Natural killer cell (primary cell): ENCODE results near the gene WRNIP1. TPM values are rescaled to one million over a fixed set of nuclear protein-coding genes. Genes with fewer than 3 reads are reported as not detected.

ENCODE experiments used
- ATAC-seq, 3 donors: fragments of 150-1000 bp in 2 of 3; fragments of 200-7000 bp in 1 of 3; cut with Tn5 transposase; 1 replicate in 1 of 3; 2 replicates in 2 of 3; pipeline ENCODE4 v1.10.0; 2021; ENCODE audit warnings: mild to moderate bottlenecking in 2 of 3, moderate library complexity in 2 of 3
- DNase-seq, 2 donors: peaks; one replicate each; pipeline versions ENCODE4 v3.0.0 to v3.0.0-alpha.2; 2013 to 2021; ENCODE audit warnings: mixed read lengths in 1 of 2
- H3K27ac ChIP-seq: one replicate; pipeline ENCODE4 v1.5.1; 2013; ENCODE audit warnings: mild to moderate bottlenecking, low read length
- H3K27me3 ChIP-seq: one replicate; pipeline ENCODE4 v1.6.1; 2013; ENCODE audit warnings: low read length; ENCODE audit not compliant: control insufficient read depth, insufficient read depth
- H3K36me3 ChIP-seq: one replicate; pipeline ENCODE4 v1.6.1; 2013; ENCODE audit warnings: low read length; ENCODE audit not compliant: control insufficient read depth, insufficient read depth
- H3K4me1 ChIP-seq: one replicate; pipeline ENCODE4 v1.6.1; 2013; ENCODE audit warnings: low read length; ENCODE audit not compliant: control insufficient read depth, insufficient read depth
- H3K4me3 ChIP-seq: one replicate; pipeline ENCODE4 v1.5.1; 2013; ENCODE audit warnings: low read length
- H3K9me3 ChIP-seq: one replicate; pipeline ENCODE4 v1.6.1; 2013; ENCODE audit warnings: low read length; ENCODE audit not compliant: control insufficient read depth, insufficient read depth
- H3K27ac Mint-ChIP-seq, 2 donors: one replicate each; pipeline ENCODE4 v1.8.0; 2022; ENCODE audit warnings: mild to moderate bottlenecking in 2 of 2, mixed read lengths in 2 of 2, moderate library complexity in 1 of 2
- H3K27me3 Mint-ChIP-seq, 2 donors: one replicate each; pipeline ENCODE4 v1.8.0; 2022; ENCODE audit warnings: low read depth in 2 of 2, mixed read lengths in 2 of 2
- H3K36me3 Mint-ChIP-seq: one replicate; pipeline ENCODE4 v1.8.0; 2022; ENCODE audit warnings: mixed read lengths
- H3K4me1 Mint-ChIP-seq, 2 donors: one replicate each; pipeline ENCODE4 v1.8.0; 2022; ENCODE audit warnings: mixed read lengths in 2 of 2
- H3K4me3 Mint-ChIP-seq: one replicate; pipeline ENCODE4 v1.8.0; 2022; ENCODE audit warnings: mild to moderate bottlenecking, moderate library complexity, mixed read lengths
- H3K9me3 Mint-ChIP-seq, 2 donors: one replicate each; pipeline ENCODE4 v1.8.0; 2022; ENCODE audit warnings: mixed read lengths in 2 of 2
- WGBS: methylation state at CpG from one replicate; pipeline ENCODE4 v1.1.7; 2013; ENCODE audit warnings: missing lambda C conversion rate; ENCODE audit not compliant: insufficient coverage; 5-methylcytosine and 5-hydroxymethylcytosine counted together
- intact Hi-C: fragments of 100-400 bp; cut with micrococcal nuclease; formaldehyde crosslinking; loops from one replicate; pipeline ENCODE4 v1.14.2; 2022
- total RNA-seq, 4 donors: library from RNA; stranded (reverse); fragments of 120-200 nt in 1 of 4; gene quantifications; one replicate each; pipeline versions ENCODE4 v1.2.3 to v1.2.4, GENCODE V29; 2013 to 2022
- TF ChIP-seq, protein P1 (sequence below): fragments of 200-600 bp; IDR thresholded peaks from one replicate; pipeline ENCODE4 v1.8.0; 2022; ENCODE audit warnings: antibody characterized with exemption

WRNIP1 gene
- total RNA-seq, 3 donors from 2014 or later (not counting 1 experiment from before 2014, with no cell fraction given), result 27.9 to 34.8 (median 30.5) TPM

DNA sequence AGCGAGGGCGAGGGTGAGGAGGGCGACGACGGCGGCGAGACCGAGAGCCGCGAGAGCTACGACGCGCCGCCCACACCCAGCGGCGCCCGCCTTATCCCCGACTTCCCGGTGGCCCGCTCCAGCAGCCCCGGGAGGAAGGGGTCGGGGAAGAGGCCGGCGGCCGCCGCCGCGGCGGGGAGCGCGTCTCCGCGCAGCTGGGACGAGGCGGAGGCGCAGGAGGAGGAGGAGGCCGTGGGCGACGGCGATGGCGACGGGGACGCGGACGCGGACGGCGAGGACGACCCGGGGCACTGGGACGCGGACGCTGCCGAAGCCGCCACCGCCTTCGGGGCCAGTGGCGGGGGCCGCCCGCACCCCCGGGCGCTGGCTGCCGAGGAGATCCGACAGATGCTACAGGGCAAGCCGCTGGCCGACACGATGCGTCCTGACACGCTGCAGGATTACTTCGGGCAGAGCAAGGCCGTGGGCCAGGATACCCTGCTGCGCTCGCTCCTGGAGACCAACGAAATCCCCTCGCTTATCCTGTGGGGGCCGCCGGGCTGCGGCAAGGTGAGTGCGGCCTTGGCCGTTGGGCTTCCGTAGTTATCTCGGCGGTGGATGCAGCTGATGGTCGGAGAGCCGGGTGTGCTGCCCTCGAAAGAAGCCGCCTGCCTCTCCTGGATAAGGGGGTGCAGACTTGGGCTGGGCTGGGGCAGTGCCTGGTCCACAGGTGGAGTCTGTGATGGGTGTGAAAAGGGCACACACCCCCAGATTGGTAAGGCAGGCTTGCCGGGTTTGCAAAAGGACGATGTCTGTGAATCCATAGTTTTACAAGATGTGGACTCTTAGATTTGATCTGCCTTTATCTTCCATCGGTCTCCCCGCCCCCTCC, 938 bp downstream of the WRNIP1 start:
- Mint-ChIP-seq H3K9me3 (no peaks in the 10 kb centered on the region), H3K27me3 (no peaks in the 10 kb centered on the region), H3K4me3 (peak overlapping the region; percentile 88), H3K4me1 (peaks cover 46 to 47% of the 10 kb centered on the region in 2 donors), H3K27ac (peak overlapping the region; percentile 45 to 98), H3K36me3 (no peaks in the 10 kb centered on the region)
- Histone ChIP-seq H3K9me3 (no peaks in the 10 kb centered on the region), H3K4me3 (peak overlapping the region; percentile 85), H3K36me3 (peaks cover 8% of the 10 kb centered on the region), H3K27ac (peak overlapping the region; percentile 58), H3K4me1 (peaks cover 25% of the 10 kb centered on the region), H3K27me3 (no peaks in the 10 kb centered on the region)
- WGBS, result under 1% methylated on average over 91 of the region's 91 CpGs
- DNase-seq (peak; percentile 44 to 48), ATAC-seq (no peak)
- intact Hi-C loops, result loop anchor here (1.0 to 10.0 kb wide), 4 partner anchors 75 to 521 kb away; partner anchors contain the start of genes GMDS, RIPK1 and SERPINB1
- TF ChIP-seq, protein P1, sequence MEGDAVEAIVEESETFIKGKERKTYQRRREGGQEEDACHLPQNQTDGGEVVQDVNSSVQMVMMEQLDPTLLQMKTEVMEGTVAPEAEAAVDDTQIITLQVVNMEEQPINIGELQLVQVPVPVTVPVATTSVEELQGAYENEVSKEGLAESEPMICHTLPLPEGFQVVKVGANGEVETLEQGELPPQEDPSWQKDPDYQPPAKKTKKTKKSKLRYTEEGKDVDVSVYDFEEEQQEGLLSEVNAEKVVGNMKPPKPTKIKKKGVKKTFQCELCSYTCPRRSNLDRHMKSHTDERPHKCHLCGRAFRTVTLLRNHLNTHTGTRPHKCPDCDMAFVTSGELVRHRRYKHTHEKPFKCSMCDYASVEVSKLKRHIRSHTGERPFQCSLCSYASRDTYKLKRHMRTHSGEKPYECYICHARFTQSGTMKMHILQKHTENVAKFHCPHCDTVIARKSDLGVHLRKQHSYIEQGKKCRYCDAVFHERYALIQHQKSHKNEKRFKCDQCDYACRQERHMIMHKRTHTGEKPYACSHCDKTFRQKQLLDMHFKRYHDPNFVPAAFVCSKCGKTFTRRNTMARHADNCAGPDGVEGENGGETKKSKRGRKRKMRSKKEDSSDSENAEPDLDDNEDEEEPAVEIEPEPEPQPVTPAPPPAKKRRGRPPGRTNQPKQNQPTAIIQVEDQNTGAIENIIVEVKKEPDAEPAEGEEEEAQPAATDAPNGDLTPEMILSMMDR, result no peak

DNA sequence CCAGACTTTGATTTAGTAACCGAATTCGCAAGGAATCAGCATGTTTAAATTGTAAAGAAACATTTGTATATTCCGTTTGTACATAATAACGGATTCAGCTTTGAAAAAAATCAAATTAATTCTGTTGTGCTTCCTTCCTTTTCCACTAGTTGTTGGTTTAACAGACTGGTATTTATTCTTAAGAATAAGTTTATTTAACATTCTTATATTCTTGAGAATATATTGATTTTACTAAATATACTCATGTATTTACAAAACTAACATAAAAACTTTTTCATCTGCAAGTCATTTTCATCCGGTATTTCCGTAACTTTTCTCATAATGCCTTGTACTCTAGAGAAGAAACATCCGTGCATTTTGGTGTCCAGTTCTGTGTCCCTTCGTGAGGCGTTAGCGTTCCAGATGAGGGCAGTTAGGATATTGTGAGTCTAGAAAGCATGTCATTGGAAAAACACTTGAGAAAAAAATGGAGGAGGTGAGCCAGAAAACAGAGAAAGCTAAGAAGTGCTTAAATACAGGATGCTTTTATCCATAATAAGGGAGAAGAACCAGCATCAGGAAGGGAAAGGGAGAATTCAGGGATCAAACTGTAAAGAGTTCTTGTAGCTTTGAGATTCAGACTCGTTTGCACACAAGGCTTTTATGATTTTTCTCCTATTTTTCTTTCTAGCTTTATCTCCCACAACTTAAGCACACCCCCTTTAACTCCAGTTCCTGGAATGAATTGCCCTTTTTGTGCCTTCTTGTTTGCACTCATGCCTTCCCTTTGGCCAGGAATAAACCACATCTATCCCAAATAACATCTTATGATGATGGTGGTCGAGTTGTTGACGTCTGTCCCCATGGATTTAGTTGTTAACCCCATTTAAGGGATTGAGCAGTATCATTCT, 1.8 kb downstream of the WRNIP1 start:
- peaks cover 25% of the 10 kb centered on the region for H3K4me1 ChIP-seq
- Mint-ChIP-seq H3K27ac (peak overlapping the region; percentile 45 to 98), H3K4me1 (peaks cover 44 to 46% of the 10 kb centered on the region in 2 donors)

DNA sequence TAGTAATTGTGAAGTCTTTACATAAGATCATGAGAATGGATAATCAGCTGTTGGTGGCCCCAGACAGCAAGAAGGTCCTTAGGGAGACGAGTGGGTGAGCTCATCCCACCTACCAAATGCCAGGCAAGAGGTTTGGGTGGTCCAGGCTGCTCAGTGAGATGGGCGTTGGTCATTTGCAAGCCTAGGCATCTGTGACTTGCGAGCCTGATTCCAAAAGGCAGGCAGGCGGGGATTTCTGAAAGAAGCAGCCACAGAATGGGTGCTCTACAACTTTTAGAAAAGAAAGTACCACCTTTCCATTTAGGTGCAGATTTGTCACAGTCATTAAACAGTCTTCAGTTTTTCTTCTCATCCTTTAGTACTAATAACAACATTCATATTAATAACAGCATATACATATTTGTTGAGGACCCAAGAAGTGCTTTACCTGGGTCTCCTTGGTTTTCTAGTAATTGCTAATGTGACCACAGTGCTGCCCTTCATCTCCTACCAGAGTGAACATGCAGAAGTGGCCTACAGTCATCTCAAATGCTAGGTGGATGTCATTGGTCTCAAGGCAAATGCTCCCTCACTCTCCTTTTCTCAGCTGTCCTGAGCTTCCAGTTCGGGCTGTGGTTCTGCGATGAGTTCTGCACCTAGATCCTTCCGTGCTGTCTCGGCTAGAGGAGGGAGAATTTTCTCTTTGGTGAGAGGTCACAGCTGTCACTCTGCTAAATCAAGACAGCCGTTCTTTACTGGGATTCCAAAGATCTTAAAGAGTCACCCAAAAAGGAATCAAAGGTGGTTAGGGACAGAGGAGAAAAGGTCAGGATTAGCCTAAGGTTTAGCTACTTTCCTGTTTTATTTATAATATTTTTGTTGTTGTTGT, 2.7 kb downstream of the WRNIP1 start:
- TF ChIP-seq, protein P1, result no peak

More for the DNA sequence above, 1.8 kb downstream of the WRNIP1 start:
- DNase-seq (no peak), ATAC-seq (no peak)
- Histone ChIP-seq H3K27me3 (no peaks in the 10 kb centered on the region), H3K27ac (peak overlapping the region; percentile 58), H3K9me3 (no peaks in the 10 kb centered on the region), H3K4me3 (peak overlapping the region; percentile 85), H3K36me3 (peaks cover 14% of the 10 kb centered on the region)
- Mint-ChIP-seq H3K9me3 (no peaks in the 10 kb centered on the region), H3K4me3 (peak overlapping the region; percentile 88), H3K36me3 (no peaks in the 10 kb centered on the region), H3K27me3 (no peaks in the 10 kb centered on the region)
- 15% methylated on average over 8 of the region's 13 CpGs for WGBS
- intact Hi-C loops, result loop anchor here (1.0 to 10.0 kb wide), 2 partner anchors 222 to 522 kb away; partner anchors contain the start of gene GMDS
- TF ChIP-seq, protein P1, result no peak

More for the DNA sequence above, 2.7 kb downstream of the WRNIP1 start:
- peak overlapping the region; percentile 76 for H3K4me3 Mint-ChIP-seq
- H3K27me3 Mint-ChIP-seq, result no peaks in the 10 kb centered on the region
- no peaks in the 10 kb centered on the region for H3K36me3 Mint-ChIP-seq
- Histone ChIP-seq H3K27ac (no peak overlapping the region), H3K4me3 (no peak overlapping the region), H3K4me1 (peaks cover 25% of the 10 kb centered on the region), H3K9me3 (no peaks in the 10 kb centered on the region), H3K36me3 (peaks cover 14% of the 10 kb centered on the region), H3K27me3 (no peaks in the 10 kb centered on the region)
- WGBS, result 23% methylated on average over 9 of the region's 9 CpGs
- peak overlapping the region; percentile 9 to 98 for H3K27ac Mint-ChIP-seq
- intact Hi-C loops, result loop anchor here (10.0 kb wide), 1 partner anchor 523 kb away; the partner anchor contains the start of gene GMDS
- peaks cover 44 to 50% of the 10 kb centered on the region in 2 donors for H3K4me1 Mint-ChIP-seq
- DNase-seq (peak in 1 of 2 donors; percentile 20), ATAC-seq (no peak)
- H3K9me3 Mint-ChIP-seq, result no peaks in the 10 kb centered on the region
